Astrocyte of the cerebellum (primary cell): Measurements from ENCODE around the gene LBP.

Source experiments
- DNase-seq: peaks from one replicate; pipeline ENCODE4 v3.0.0-alpha.2; 2011; ENCODE audit warnings: low read depth
- H3K4me3 ChIP-seq: 2 replicates; pipeline ENCODE4 v1.5.1; 2011; ENCODE audit warnings: mild to moderate bottlenecking, low read depth, low read length, moderate library complexity
- CTCF ChIP-seq: IDR thresholded peaks from 2 replicates; pipeline ENCODE4 v1.5.1; 2012; ENCODE audit warnings: low read length, low read depth, moderate library complexity, mild to moderate bottlenecking; ENCODE audit errors: missing control alignments
- in situ Hi-C: cut with HindIII; loops from 2 replicates; pipeline ENCODE4 v1.10.0; 2017; ENCODE audit warnings: low sequenced_read_pairs

Gene LBP

GRCh38 chr20:38325905-38326304, 20.4 kb upstream of the LBP start:
- no peak for TF ChIP-seq CTCF
- in situ Hi-C loops = no loop called here
- no peak for DNase-seq
- H3K4me3 ChIP-seq = no peak overlapping the region

DNA sequence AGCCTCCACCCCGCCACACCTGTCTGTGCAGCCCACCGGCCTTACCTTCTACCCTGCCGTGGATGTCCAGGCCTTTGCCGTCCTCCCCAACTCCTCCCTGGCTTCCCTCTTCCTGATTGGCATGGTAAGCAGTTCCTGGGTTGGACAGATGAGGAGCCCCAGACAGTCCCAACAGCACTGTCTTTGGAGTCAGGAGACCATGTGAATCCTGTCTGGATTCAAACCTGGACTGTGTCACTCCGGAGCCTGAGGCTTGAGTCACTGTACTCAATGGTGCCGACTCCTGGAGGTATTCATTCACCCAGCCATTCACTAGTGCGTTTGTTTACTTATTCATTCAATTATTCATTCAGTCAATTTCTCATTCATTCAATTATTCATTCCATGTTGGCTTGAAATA, 20.0 kb upstream of the LBP start:
- no peak overlapping the region for H3K4me3 ChIP-seq
- no peak for DNase-seq
- in situ Hi-C loops = no loop called here
- TF ChIP-seq CTCF = no peak

- in situ Hi-C loops = no loop called here
- DNase-seq = no peak
- H3K4me3 ChIP-seq = no peak overlapping the region
- no peak for TF ChIP-seq CTCF
Measured at GRCh38 chr20:38330638-38331037, 15.6 kb upstream of the LBP start.

DNA sequence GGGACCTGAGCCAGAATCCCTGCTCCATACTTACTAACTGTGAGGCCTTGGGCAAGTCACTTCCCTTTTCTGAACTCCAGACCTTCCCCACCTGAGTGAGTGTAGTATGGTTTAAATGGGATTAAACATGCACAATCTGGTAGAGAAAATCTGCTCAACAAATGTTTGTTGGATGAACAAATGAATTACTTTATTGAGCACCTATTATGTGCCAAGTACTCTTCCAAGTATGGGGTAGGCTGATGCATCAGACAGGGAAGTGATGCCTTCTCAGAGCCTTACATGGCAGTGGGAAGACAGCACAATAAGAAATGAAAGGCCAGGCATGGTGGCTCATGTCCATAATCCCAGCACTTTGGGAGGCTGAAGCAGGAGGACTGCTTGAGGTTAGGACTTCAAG, 15.0 kb upstream of the LBP start:
- no peak for TF ChIP-seq CTCF
- in situ Hi-C loops = no loop called here

GRCh38 chr20:38331814-38332213, 14.5 kb upstream of the LBP start:
- in situ Hi-C loops = no loop called here
- no peak overlapping the region for H3K4me3 ChIP-seq
- TF ChIP-seq CTCF = no peak
- no peak for DNase-seq

More for the DNA sequence above, 15.0 kb upstream of the LBP start:
- H3K4me3 ChIP-seq = no peak overlapping the region
- no peak for DNase-seq

GRCh38 chr20:38334016-38334415, 12.3 kb upstream of the LBP start:
- no peak for TF ChIP-seq CTCF
- DNase-seq = peak; percentile 34
- no peak overlapping the region for H3K4me3 ChIP-seq
- in situ Hi-C loops = no loop called here

DNA sequence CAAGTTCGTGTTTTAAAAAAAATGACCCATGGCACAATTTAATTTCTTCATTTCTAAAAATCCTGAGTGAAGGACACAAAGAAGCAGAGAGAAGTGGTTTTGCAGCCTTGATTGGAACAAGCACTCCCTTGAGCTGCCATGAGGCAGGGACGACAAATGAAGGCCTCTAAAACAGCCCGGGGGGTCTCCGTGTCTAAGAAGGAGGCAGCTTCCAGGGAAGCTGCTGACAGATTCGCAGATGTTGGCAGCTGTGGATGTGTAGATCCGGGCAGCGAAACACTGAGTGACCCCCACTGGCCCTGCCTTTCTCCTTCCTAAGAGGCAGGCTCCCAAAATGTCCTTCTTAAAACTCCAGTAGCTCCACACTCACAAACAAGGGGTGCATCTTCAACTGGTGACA, 9.6 kb upstream of the LBP start:
- DNase-seq = no peak
- TF ChIP-seq CTCF = no peak
- in situ Hi-C loops = no loop called here
- no peak overlapping the region for H3K4me3 ChIP-seq
